GM18868 (cell line): ENCODE measurements around the gene CNTN5.
"Not testable (repeated sequence)": the region's sequence is repeated elsewhere in the genome, so short reads cannot be mapped to it uniquely, and the experiment has no call there.

ENCODE experiments used
- ATAC-seq: cut with Tn5 transposase; IDR thresholded peaks from one replicate; pipeline ENCODE4 v1.9.1; 2021; ENCODE audit warnings: mild to moderate bottlenecking, moderate library complexity; ENCODE audit not compliant: unreplicated experiment

Gene CNTN5

DNA sequence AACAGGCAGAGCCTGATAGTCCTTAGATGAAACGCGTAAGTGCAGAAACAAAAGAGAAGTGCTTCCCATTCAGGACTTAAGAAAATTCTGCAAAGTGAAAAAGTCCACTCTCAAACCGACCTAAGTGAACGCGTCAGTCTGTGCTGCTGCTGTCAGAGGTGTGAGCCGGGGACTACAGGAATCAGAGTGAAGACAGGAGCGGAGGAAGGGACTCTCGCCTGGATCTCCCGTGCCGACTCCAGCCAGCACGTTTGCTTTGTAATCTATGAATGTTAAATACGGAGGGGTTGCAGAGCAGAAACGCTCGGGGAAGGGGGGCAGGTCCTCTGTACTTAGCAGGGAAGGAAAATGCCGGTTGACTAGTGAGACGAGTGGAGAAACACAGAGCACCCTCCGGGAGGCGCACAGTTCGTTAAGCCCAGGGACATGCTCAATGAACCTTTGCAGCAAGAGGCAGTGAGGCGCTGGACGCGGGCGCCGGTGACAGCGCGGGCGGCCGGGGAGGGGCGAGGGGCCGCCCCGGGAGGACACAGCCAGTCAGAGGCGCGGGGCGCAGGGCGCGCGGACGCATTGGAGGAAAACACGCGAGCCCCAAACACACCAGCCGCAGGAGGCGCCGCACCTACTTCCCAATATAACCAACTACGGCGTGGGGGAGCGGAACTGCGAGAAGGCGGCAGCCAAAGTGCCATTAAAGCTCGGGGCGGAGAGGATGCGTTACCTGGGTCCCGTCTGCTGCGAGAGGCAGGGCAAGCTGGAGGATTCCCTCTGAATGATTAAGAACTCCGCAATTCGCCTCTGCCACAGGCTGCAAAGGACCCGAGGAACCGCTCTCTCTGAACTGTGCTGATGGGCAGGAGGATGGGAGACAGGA, at the start of gene CNTN5:
Gene CNTN5, plus strand, starts transcription at position 598 of the 874 bp plus-strand sequence.
- ATAC-seq: peak; percentile 53

DNA sequence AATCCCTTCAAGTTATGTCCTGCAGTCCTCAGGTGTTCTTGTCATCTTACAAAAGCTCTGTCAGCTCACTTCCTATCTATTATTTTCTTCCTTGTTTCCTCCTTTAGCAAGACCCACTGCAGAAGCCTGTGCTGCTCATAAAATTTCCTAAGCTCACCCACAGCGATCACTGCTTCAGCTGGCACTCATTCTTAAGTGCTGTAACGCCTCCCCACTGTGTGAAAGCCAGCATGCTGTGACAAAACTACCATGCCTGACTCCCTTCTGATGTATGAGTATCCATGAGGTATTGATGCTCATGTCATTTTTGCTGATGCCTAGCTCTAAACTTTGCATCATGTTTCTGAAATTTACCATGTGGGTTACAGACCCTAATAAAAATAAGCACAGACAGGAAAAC, 41.5 kb upstream of the CNTN5 start:
- ATAC-seq: no peak

DNA sequence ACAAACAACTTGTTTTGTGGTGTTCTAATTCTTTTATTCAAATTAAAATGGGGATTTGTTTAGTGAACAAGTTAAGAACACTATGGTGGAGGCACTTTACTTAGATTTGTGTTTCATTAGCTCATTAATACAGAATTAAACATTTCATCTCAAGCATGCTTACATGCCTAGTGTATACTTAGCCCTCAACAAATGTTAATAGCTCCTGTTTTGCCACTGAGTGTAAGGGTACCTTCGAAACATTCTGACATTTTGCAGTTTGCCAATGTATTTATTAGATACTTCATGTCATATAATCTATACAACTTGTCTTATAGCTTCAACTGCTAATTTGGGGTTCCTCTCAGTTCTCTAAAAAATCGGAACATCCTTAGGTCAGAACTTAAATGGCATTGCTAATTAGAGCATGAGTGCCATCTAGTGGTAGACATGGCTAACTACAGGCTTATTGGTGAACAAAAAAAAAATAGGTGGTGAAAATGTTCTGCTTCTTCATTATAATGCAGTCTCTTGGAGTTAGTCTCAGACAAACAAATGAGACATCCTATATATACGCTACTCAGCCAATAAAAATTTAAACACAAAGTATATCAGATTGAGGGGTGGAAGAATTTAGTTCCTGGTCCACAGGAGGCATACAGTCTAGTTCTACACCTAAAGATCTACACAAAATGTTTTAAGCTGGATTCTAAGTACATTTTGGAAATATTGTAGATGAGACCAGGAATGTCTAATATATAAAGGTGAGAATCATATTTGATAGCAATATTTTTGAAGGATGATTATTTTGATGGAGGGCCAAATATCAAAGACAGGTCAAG, 4.9 kb upstream of the CNTN5 start:
- peak; percentile 66 for ATAC-seq

DNA sequence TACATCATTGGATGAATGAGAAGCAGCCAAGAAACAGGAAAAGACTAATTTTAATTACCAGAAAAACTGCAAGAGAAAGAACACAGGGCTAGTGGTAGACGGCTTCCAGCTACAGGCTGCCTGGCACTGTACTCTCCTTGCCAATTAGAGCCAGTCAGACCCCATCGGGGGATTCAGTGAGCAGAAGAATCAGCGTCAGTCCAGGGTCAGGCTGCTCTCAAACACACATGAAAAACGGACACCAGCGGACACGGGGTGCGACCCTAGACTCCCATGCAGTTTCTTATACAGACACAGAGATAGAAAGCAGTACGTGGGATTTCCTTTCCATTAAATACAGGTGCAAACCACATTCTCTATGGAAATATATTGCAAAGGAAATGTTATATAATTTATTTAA, 1.1 kb upstream of the CNTN5 start:
- no peak for ATAC-seq

DNA sequence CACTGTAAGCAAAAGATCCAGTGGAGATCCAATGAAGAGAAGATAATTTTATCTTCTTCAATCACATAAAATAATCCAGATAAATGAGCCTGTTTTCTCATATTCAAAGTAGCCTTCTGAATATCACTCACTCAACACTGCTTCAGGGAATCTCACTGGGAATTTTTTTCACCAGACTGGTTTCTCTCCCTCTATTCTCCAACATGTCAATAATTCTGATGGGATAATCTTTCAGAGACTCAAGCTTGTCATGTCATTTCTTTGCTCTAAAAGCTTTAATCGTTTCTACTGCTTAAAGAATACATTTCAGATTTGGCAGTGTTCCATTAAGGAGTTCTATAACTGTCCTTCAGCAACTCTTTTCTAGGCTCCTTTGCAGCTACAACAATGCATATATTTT, 16.3 kb downstream of the CNTN5 start:
- no peak for ATAC-seq

DNA sequence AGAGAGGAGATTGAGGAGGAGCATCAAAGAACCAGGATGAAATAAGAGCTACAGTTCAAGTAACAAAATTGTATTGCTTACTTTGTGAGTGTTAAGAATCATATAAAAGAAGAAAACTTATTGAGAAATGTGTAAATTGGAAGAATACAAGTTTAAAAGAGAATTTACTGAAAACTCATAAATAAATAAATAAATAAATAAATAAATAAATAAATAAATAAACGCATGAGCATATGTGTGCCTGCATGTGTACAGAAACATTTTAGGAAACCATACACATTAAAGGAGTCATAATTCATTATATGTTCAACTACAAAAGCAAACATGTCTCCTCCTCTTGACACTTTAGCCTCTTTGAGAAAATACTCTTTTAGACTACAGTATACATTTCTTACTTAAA, 42.6 kb downstream of the CNTN5 start:
- ATAC-seq: no peak

DNA sequence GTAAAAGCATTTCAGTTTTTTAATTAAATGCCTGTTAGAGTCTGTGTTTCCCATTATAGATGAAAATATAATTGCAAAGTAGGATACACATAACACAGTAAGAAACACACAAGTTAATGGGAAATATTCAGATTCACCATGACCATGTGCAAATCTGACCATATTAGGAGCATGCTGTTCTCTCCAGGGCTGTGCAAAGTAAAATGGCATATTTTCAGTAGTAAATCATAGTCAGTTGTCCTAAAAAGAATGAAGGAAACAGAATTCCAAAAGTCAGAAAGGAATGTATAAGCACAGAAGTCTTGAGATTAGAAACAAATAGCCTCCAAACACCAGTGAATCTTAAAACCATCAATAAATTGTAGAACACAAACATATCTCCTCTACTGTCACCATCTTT, 44.4 kb downstream of the CNTN5 start:
- ATAC-seq: no peak

DNA sequence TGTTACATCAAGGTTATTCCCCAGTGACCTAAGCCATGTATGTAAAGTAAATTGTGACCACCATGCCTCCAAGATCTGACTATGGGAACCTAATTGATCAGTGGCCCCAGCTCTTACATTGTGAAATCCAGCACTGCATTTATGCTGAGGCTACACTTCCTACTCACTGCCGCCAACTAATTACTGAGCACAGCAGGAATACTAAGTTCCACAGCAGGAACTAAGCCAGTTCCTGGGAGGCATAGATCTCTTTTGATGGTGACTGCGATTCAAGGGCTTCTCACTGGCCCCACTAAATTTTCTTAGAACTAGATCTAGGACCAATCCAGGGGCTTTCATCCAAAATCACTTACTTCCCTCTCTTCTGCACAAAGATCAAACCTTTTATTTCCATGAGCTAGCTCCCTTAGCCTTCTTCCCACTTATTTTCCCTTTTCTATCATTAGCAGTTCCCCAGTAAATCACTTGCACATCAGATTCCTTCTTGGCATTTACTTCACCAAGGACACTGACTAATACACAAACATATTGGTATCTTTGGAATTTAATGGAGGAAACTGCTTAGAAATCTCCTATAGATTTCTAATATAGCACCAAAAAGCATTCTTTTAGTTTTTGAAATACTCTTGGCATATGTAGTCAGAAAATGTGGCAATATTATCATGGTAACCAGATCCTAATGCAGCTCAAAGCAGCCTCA, 46.0 kb downstream of the CNTN5 start:
- no peak for ATAC-seq

DNA sequence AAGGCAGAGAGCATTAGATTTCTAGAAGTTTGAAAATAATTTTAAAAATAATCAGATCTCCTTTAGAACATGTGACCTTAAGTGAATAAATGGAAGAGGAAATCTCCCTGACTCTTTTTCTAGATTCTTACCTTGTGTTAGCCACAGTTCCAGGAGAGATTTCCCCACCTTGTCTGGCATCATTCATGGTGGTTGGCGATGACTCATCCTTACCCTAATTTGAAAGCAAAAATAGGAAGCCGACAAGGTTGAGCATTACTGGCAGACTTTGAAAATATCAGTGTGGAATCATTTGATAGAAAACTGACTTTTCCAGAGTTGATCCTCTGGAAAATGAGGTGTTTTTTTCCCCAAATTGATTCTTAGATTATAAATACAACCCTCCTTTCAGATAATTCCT, 48.1 kb downstream of the CNTN5 start:
- peak; percentile 42 for ATAC-seq

DNA sequence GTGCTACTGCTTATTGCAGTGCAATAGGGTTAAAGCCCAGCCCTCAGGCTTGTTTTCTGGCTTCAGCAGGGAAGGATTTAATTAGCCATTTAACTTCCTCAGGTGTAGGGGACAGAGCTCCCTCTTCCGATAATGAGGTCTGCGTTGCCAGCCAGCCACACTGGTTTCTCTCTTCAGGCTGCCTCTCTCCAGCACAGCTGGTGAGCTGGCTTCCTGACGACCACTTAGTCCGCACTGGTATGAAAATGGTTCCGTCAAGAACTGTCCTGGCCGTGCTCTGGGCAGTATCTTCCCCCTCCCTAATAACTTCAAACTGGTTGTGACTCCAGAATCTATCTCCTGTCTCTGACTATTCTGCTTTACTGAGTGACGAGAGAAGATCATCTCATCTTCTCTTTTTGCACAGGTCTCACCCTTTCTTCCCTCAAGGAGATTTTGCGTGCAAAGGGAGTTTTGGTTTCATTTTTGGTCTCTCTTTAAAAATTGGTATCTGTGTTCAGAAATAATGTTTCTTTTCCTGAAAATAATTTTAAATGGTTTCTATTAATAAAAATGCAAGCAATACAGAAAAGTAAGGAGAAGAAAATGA, 49.2 kb downstream of the CNTN5 start:
- peak; percentile 82 for ATAC-seq

DNA sequence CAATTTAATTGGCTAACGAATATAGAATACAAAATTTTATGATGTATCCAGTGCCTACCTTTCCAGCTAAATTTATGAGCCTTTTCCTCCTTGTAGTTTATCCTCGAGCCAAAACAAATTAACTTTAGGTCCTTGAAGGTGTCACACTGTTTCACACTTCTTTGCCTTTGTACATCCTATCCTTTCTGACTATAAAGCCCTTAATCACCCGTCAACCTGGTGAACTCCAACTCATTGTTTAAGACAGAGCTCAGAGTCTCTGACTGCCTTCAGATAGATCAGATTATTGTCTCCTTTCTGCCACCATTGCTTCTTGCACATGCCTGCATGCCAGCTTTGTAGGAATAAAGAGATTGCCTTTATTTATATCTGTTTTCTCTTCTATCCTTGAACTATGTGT, 58.8 kb downstream of the CNTN5 start:
- no peak for ATAC-seq

DNA sequence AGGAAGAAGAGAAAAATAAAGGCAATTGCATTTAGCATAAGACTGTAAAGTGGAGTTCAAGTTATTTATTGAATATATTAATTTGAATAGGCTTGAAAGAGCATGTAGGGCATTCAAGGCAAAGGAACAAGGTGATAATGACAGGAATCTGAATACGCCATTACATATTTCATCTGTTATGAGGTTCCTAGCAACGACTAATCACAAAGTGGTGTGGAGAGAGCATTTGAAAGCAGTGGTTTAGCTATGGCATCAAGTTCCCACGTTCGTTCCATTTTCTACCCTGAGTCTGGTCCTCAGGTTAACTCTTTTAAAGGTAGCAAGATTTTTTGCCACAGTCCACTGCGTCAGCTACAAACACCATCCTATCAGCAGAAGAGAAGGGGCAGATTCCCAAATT, 59.4 kb downstream of the CNTN5 start:
- no peak for ATAC-seq

DNA sequence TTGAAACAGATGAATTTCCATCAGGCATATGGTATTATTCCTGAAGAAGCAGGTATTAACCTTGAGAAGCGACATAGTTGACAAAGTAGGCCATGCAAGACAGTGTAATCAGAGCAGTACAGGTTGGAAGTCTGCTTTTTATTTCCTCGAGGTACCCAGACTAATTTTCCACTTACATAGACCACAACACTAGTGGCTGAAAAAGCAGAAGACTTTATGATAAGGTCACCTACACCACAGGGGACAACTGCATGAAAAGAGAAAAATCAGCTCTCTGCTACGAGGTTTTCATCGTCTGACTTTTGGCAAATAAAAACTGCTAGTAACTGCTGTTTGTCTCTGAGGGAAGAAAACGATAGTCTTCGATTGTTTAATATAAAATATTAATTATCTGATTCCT, 77.5 kb downstream of the CNTN5 start:
- ATAC-seq: no peak

DNA sequence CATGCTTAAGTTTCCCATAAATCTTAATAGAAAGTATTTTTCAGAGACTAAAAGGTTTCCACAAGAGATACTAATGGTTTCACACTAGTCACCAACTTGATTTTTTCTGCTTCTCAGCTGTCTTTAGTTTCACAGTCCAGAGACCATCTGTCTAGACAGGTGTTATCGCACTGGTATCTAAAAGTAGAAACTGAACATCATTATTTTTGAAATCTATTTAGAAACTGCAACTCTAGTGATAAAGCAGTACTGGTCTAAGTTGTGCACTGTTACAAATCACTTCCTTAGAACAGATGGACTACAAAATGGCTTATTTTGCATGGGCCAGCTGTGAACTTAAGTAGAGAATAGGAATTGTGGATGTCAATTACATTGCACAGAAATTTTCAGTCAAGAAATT, 78.0 kb downstream of the CNTN5 start:
- peak; percentile 78 for ATAC-seq

DNA sequence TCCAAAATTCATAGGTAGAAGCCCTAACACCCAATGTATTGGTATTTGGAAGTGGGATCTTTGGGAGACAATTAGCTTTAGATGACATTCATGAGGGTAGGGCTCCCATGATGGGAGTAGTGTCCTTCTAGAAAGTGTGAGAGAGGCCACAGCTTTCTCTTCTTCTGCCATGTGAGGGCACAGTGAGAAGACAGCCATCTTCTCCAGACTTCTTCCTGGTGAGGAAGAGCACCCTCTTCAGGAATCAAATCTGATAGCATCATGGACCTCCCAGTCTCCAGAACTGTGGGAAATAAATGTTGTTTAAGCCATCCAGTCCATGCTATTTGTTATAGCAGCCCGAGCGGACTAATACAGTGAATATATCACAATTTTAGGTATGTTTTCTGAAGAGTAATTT, 96.9 kb downstream of the CNTN5 start:
- ATAC-seq: no peak

DNA sequence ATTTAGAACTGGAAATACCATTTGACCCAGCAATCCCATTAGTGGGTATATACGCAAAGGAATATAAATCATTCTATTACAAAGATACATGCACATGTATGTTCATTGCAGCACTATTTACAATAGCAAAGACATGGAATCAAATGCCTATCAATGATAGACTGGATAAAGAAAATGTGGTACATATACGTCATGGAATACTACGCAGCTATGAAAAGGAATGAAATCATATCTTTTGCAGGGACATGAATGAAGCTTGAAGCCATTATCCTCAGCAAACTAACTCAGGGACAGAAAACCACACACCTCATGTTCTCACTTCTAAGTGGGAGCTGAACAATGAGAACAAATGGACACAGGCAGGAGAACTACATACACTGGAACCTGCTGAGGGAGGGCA, 113.1 kb downstream of the CNTN5 start:
- not testable (repeated sequence) for ATAC-seq

DNA sequence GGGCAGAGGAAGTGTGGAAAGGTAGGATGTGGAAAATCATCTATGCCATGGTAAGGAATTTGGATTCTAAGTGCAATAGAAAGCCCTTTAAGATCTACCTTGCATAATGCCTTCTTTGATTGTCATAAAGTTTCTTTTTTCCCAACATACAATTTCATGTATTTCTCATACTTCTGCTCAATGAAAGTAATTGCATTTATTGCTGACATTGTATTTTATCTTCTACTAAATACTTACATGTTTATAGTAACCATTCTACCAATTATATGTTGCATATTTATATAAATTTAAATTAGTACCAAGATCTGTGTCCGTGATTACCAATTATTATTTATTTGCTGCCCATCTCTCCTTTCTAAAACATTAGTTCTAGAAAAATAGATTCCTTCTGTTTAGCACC, 114.8 kb downstream of the CNTN5 start:
- ATAC-seq: no peak

DNA sequence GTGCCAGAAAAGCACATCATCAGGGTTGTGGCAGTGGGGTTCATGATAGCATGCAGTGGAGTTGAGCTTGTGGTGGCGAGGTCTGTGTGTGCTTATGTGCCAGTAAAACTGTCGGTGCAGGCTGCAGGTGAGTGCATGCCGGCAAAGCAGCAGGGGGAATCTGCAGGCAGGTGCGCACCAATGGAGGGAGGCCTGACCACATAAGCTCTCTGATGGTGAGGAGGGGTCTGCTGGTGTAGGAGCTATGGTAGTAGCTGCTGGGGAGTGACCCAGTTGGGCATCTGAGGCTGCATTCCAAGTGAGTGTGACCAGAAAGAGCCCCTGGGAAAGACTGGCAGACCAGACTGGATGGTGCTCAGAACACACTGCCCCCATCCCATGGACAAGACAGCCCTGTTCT, 121.5 kb downstream of the CNTN5 start:
- ATAC-seq: no peak

DNA sequence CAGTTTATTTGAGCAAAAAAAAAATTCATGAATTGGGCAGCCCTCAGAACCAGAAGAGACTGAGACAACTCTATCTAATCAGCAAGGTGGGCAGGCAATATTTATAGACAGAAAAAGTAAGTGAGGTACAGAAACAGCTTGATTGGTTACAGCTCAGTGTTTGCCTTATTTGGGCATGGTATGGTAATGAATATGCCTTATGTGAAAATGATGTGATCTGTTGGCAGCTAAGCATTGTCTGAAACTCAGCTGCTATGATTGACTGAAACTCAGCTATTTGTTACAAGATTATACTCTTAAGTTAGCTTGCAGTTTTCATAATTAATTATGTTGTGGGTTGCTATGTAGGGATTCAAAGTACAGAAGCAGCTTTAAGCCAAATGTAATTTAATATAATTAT, 127.6 kb downstream of the CNTN5 start:
- ATAC-seq: peak; percentile 60

DNA sequence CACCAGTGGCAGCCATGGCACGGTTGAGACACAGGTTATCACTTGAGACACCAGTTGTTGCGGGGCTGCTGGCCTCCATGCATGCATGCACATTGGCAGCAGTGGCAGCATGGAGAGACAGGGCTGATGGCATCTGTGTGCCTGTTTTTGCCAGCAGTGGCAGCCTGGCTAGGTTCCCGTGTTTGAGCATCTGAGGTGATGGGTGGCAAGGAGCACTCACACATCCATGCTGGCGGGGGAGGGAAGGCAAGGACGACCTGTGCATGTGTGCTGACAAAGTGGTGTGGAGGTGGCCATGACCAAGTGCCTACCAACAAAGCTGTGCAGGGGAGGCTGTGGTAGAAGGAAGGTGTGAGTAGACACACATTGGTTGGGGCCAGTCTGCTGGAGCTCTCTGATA, 133.5 kb downstream of the CNTN5 start:
- no peak for ATAC-seq

DNA sequence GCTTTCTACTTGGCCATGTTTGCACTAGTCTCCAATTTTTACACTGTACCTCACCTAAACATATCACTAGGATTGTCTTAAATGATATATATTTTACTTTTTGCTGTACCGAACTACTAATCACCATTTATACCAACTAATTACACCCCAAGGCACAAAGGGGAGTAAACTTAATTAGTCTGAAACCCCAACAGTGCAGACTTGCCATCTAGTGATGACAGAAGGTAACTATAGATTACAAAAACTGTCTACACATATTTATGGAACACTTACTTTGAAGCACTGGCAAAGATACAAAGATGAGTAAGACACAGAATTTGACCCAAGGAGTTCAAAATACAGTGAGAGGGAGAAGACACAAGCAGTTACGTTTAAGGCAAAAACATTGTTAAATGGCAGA, 139.7 kb downstream of the CNTN5 start:
- ATAC-seq: no peak
